Measurements from ENCODE around the gene AGPAT4. TPM values are rescaled to one million over a fixed set of nuclear protein-coding genes. Genes with fewer than 3 reads are reported as not detected.

AGPAT4 gene
- total RNA-seq, 2 donors from 2014 or later = 3.6 to 9.2 TPM

DNA sequence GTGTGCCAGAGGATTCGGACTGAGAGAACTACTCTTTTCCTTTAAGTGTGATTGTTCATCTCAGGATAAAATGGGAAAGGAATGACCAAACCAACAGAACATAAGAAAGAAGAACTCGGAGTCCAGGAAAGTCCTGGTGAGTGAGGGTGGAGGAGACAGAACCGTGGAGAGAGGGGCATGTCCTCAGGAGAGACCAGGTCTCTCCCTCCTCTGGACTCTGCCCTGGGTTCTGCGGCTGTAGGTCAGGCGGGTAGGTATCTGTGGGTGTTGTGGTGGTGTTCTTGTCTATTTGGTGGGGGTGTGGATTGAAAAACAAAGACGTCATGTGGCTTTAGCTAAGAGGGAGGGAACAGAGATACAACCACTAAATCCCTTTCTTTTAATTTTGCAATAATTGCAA, 29.1 kb upstream of the AGPAT4 start:
- TF ChIP-seq, protein P1, sequence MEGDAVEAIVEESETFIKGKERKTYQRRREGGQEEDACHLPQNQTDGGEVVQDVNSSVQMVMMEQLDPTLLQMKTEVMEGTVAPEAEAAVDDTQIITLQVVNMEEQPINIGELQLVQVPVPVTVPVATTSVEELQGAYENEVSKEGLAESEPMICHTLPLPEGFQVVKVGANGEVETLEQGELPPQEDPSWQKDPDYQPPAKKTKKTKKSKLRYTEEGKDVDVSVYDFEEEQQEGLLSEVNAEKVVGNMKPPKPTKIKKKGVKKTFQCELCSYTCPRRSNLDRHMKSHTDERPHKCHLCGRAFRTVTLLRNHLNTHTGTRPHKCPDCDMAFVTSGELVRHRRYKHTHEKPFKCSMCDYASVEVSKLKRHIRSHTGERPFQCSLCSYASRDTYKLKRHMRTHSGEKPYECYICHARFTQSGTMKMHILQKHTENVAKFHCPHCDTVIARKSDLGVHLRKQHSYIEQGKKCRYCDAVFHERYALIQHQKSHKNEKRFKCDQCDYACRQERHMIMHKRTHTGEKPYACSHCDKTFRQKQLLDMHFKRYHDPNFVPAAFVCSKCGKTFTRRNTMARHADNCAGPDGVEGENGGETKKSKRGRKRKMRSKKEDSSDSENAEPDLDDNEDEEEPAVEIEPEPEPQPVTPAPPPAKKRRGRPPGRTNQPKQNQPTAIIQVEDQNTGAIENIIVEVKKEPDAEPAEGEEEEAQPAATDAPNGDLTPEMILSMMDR (IDR thresholded peaks at IDR 0.05) = no peak
- no peak overlapping the region for H3K27ac ChIP-seq
- DNase-seq = no peak
- H3K36me3 ChIP-seq = no peaks in the 10 kb centered on the region
- H3K27me3 ChIP-seq = no peaks in the 10 kb centered on the region
- H3K4me3 ChIP-seq = no peak overlapping the region
- no peak overlapping the region for H3K9ac ChIP-seq (ENCODE audit: low read depth in 2 of 2, low read length in 2 of 2)
- no peaks in the 10 kb centered on the region for H3K9me3 ChIP-seq
- H3K4me1 ChIP-seq = no peaks in the 10 kb centered on the region
- intact Hi-C loops (cut with DNase I) = no loop called here

DNA sequence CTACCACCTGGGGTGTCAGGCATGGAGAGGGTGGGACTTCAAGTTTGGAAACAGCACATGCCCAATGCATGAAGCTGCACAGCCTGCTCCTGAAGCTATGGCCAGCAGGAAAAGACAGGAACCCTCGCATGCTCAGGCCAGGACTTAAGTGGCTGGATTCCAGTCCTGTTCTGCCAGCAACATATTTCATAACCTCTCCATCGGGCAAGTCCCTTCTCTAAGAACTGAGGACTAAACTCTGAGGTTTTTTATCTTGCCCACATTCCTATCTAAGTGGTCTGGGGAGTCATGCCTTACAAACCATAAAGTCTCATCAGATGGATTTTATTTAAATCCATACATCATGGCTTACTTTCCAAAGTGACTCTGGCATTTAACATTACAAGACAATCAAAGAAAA, 27.5 kb upstream of the AGPAT4 start:
- no peaks in the 10 kb centered on the region for H3K27me3 ChIP-seq
- H3K27ac ChIP-seq = no peak overlapping the region
- DNase-seq = no peak
- no peaks in the 10 kb centered on the region for H3K9me3 ChIP-seq
- intact Hi-C loops (cut with DNase I) = no loop called here
- TF ChIP-seq, protein P1 (IDR thresholded peaks at IDR 0.05) = no peak
- no peaks in the 10 kb centered on the region for H3K4me1 ChIP-seq
- H3K9ac ChIP-seq (ENCODE audit: low read depth in 2 of 2, low read length in 2 of 2) = no peak overlapping the region
- H3K4me3 ChIP-seq = no peak overlapping the region
- no peaks in the 10 kb centered on the region for H3K36me3 ChIP-seq

DNA sequence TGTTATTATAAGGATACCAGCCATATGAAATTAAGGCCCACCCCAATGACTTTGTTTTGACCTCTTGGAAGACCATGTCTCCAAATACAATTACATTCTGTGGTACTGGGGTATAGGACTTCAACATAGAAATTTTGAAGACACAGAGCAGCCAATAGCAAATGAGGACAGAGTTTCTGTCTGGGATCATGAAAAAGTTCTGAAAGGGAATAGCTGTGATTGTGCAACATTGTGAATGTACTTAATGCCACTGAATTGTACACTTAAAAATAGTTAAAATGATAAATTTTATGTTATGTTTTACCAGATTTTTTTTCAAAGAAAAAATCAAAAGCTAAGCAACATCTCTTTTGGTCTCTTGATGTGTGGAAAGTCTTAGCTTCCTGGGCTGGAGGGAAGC, 27.0 kb upstream of the AGPAT4 start:
- TF ChIP-seq, protein P1 (IDR thresholded peaks at IDR 0.05) = no peak
- Histone ChIP-seq H3K9ac (ENCODE audit: low read depth in 2 of 2, low read length in 2 of 2) (no peak overlapping the region), H3K27ac (no peak overlapping the region), H3K9me3 (no peaks in the 10 kb centered on the region), H3K4me3 (no peak overlapping the region), H3K4me1 (no peaks in the 10 kb centered on the region), H3K27me3 (no peaks in the 10 kb centered on the region), H3K36me3 (no peaks in the 10 kb centered on the region)
- intact Hi-C loops (cut with DNase I) = no loop called here
- DNase-seq = no peak

DNA sequence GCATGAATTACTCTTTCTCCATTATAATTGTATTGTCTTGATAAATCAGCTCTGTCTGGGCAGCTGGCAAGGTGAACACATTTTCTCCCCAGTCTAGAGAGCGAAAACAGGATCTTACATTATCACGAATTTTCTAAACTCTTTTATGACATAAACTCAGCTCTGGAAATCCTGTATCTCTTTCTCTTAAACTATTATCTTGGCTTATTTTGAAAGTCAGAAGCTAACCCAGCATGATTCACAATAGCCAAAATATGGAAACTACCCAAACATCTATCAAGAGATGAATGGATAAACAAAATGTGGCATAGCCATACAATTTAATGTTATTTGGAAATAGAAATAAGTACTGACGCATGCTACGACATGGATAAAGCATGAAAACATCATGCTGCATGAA, 25.9 kb upstream of the AGPAT4 start:
- no peak overlapping the region for H3K27ac ChIP-seq
- no peaks in the 10 kb centered on the region for H3K4me1 ChIP-seq
- no peak overlapping the region for H3K9ac ChIP-seq (ENCODE audit: low read depth in 2 of 2, low read length in 2 of 2)
- intact Hi-C loops (cut with DNase I) = no loop called here
- no peaks in the 10 kb centered on the region for H3K9me3 ChIP-seq
- H3K36me3 ChIP-seq = no peaks in the 10 kb centered on the region
- H3K4me3 ChIP-seq = no peak overlapping the region
- no peak for DNase-seq
- no peaks in the 10 kb centered on the region for H3K27me3 ChIP-seq
- TF ChIP-seq, protein P1 (IDR thresholded peaks at IDR 0.05) = no peak

DNA sequence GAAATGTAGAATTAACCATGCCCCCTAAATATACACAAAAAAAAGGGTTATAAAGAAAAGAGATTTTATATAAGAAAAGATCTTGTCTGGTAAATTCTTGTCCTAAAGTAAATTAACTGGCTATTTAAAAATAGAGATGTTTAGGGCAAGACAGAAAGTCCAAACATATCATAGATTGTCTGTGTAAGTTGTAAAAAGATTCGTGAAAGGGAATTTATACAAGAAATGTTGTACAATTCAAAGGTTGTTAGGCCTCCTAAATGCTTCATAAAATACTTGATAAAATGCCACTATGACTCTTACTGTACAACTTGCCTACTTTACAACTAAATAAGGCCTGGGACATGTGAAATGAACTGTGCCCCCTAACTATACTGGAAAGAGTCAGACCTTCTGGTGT, 21.9 kb upstream of the AGPAT4 start:
- H3K36me3 ChIP-seq = no peaks in the 10 kb centered on the region
- H3K9ac ChIP-seq (ENCODE audit: low read depth in 2 of 2, low read length in 2 of 2) = no peak overlapping the region
- TF ChIP-seq, protein P1 (IDR thresholded peaks at IDR 0.05) = no peak
- H3K4me3 ChIP-seq = no peak overlapping the region
- intact Hi-C loops (cut with DNase I) = no loop called here
- H3K9me3 ChIP-seq = no peaks in the 10 kb centered on the region
- no peak overlapping the region for H3K27ac ChIP-seq
- no peaks in the 10 kb centered on the region for H3K27me3 ChIP-seq
- no peaks in the 10 kb centered on the region for H3K4me1 ChIP-seq
- DNase-seq = no peak
